HG02970 (cell line): ENCODE results near the gene ZNRD2.

ENCODE experiments used
- ATAC-seq: cut with Tn5 transposase; IDR thresholded peaks from one replicate; pipeline ENCODE4 v1.9.1; 2021; ENCODE audit warnings: mild to moderate bottlenecking, moderate library complexity, moderate number of reproducible peaks; ENCODE audit not compliant: unreplicated experiment, low FRiP score

Gene ZNRD2

GRCh38 chr11:65583589-65583988 is 13.3 kb downstream of the ZNRD2 start:
- no peak for ATAC-seq

- no peak for ATAC-seq
These were observed 13.8 kb downstream of the ZNRD2 start for GRCh38 chr11:65584106-65584505.

- no peak for ATAC-seq
These were observed 14.5 kb downstream of the ZNRD2 start for GRCh38 chr11:65584723-65585171.

- no peak for ATAC-seq
These were observed 15.3 kb downstream of the ZNRD2 start for GRCh38 chr11:65585396-65586246.

GRCh38 chr11:65586247-65586630 is 16.0 kb downstream of the ZNRD2 start:
- ATAC-seq, result no peak

- no peak for ATAC-seq
These were observed 16.4 kb downstream of the ZNRD2 start for GRCh38 chr11:65586676-65587075.

GRCh38 chr11:65588199-65589054 is 18.1 kb downstream of the ZNRD2 start:
- ATAC-seq, result peak; percentile 72

GRCh38 chr11:65589444-65590239 is 19.4 kb downstream of the ZNRD2 start:
- no peak for ATAC-seq

- ATAC-seq, result no peak
These were observed 20.0 kb downstream of the ZNRD2 start for GRCh38 chr11:65590240-65590738.

- no peak for ATAC-seq
These were observed 21.9 kb downstream of the ZNRD2 start for GRCh38 chr11:65591939-65592857.

- no peak for ATAC-seq
These were observed 22.7 kb downstream of the ZNRD2 start for GRCh38 chr11:65592858-65593517.

GRCh38 chr11:65593518-65594414 is 23.5 kb downstream of the ZNRD2 start:
- no peak for ATAC-seq

GRCh38 chr11:65595131-65595530 is 24.9 kb downstream of the ZNRD2 start:
- no peak for ATAC-seq

- no peak for ATAC-seq
These were observed 25.4 kb downstream of the ZNRD2 start, which contains the start of gene KCNK7 for GRCh38 chr11:65595543-65596281. KCNK7 (minus strand) TSS chr11:65595800; CDS start chr11:65595772, 28 bp downstream.

- ATAC-seq, result no peak
These were observed 26.2 kb downstream of the ZNRD2 start for GRCh38 chr11:65596520-65596919.

- ATAC-seq, result no peak
These were observed 28.0 kb downstream of the ZNRD2 start for GRCh38 chr11:65598258-65598699.
